ENCODE data around the gene AKT1.
A peak's percentile ranks its signal among the peaks of the same experiment; 100 is the strongest.

The AKT1 gene

DNA sequence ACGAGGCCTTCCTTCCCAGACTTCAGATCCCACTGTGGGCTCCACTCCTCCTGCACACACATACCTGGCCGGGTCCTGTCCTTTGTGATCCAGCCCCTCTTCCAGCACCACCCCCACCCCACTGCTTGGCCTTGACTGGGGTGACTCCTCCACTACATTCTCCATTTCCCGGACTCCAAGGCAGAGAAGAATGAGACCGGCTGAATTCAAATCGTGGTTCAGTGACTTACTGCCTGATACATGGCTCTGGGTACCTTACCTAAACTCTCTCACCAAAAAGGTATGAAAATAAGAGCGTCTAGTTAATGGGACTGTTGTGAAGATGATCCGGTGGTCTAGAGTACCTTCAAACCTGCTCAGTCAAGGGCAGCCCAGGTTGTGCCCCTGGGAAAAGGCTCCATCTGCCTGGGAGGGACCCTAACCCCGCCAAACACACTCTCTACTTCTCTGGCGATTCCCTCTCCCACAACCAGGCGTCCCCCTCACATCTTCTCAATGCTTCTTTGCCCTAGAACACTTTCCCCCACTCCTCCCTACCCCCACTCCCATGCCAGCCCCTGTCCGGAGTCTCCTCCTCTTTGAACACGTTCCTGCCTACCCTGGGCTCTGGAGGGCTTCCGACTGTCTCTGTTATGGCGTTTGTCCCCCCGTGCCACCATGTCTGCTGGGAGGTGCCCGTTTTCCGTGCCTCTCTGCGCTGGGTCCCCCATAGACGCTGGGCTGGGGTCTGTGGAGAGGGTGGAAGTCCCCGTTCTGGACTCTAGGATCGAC lies 3.9 kb upstream of the AKT1 start:
- peak in 1 of 5 experiments; percentile 31 for DNase-seq

DNA sequence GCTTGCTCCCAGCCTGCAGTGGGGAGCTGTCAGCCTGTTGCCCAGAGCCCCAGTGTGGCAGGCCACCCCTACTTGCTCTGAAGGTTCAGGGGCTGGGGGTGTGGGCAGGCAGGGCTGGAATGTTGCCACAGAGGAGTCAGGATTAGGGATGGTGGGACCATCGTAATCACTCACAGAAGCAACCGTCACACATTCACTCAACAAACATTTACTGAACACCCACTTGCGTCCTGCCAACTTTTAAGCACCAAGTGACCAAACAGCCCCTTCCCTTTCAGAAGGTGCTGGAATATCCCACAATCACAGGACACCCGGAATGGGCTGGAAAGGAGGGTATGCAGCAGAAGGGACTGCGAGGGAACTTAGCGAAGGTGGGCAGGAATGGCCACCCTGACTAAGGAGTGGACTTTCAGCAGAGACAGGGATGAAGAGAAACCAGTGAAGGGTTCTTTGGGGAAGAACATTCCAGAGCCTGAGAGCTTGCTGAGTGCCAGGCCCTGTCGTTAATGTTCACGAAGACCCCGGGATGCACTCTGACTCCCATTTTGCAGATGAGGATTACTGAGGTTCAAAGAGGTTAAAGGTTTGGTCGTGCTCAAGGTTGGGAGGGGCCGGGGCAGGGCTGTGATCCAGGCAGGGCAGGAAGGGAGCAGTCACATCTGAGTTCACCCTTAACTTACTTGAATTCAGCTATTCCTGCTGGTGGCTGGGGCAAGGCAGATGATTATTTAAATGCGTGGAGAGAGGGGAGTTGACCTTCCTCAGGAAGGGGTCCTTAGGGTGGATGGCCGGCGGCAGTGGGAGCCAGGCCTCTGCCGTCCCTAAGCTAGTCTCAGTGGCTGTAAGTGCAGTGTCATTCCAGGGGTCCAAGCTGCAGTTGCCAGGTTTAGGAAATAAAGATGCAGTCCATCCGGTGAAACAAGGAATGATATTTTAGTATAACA lies 3.0 kb upstream of the AKT1 start:
- DNase-seq: no peak

DNA sequence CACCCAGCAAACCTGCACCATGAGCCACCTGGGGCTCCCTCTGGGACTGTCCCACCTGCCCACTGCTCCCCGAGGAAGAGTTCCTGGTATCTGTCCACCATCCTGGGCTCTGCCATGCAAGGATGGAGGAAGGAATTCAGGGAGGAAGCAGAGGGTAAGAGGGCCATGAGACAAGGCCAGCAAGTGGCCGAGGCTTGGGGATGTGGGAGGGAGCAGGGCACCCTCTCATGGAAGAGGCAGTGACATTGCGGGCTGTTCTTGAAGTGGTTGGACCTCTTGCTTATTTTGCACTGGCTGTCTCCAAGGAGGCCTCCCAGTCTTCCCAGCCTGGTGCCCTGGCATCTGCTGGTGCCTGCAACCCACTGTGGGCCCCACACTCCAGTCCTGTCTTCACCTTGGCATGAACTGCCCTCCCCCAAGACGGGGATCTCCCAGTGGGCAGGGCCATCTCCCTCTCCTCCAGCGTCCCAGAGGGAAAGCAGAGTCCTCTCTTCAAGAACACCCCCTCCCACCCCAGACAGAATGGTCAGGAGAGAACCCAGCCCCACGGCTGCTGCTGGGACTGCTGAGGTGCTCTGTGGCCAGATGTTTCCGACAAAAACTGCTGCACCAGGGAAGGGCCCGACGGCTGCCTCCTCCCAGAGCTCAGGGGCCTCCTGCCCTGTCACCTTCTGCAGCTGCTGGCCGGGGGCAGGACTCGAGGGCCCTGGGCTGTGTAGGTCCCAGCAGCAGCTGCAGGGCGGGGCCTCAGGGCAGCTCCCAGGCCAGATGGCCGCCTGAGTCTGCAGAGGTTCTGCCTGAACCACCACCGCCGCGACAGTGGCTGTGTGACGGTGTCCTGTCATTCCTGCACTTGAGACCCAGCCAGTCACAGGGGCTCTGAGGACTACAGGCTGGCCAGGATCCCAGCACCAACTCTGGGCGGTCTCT lies 1.8 kb upstream of the AKT1 start:
- DNase-seq: no peak

DNA sequence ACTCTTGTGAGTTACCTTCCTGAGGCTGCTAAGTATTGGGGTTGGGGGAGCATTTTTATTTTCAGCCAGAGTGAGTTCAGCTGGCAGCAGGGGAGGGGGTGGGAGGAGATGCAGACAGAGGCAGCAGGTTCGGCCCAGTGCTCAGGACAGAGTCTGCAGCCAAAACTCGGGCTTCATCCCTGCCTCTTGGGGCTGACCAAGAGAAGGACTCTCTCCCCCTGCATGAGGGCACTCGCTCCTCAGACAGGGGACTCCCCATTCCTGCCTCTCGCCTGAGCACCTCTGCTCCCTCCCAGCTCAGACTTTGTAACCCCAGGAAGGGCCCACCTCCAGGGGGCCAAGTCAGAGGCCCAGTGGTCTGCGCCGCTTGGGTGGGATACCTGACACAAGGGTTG lies 1.1 kb upstream of the AKT1 start:
- no peak for DNase-seq

DNA sequence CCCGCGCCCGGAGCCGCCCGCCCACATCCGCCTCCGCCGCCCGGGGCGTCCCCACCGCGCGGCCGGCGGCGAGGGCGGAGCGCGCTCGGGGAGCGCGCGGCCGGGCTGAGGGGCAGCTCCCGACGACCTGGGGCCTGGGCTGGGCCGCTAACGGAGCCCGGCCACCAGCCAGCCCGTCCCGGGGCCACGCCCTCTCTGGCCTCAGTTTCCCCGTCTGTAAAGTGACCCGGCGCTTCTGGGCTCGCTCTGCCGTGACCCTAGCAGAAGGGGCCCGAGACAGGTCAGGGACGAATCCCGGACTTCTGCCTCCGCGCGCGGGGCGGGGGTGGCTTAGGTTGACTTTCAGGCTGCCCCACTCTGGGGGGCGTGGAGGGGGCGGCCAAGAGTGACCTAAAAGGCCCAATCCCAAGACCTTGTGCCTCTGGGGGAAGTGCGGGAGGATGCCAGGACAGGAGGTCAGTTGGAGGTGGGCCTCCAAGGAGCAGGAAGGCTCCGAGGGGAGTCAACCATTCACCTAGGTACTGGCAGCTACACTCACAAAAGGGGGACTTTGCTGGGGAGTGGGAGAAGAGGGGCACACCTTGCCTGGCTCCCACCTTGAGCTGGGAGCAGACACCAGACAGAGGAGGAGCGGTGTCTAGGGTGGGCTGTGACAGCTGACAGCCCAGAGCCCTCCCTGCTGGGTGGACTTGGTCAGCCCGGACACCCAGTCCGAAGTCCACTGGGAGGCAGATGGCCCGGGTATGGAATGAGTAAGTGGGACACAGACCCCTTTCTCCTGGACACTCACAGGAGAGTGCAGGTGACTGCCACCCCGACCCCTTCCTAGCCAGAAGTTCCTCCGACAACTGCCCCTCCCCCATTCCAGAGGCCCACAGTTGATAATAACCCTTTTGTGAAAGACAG lies 486 bp upstream of the AKT1 start:
- DNase-seq: peak; percentile 27 to 71 (median 52)

DNA sequence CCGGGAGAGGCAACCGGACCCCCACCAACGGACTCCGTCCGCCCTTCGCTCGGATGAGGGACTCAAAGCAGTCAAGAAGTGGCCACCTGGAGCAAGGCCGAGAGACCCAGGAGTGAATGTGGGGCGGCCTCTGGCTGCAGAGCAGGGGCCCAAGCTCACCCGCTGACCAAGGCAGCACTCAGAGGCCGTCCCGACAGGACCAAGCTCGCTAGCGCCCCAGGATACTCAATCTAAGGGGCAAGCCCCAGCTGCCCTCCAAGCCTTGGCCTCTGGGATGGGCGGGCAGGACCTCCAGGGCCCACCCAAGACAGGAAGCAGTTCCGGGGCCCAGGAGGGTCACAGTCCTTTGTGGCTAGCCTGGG lies 936 bp downstream of the AKT1 start:
- no peak for DNase-seq

DNA sequence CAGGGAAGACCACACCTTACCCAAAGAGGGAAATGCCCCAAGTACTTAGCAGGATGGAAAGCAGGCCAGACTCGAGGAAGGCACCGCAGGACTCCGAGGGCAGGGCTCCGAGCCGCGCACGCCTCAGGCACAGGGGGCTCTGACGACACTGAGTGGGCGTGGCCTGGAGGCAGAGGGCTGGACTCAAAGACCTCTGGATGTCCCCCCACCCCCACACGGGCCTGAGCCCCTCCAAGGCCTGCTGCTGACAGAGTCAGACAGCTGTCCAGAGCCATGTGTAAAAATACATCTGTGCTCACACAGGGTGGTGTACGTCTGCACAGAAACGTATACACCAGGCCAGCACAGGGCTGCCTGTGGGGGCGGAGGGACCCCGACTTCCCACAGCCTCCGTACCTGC lies 1.4 kb downstream of the AKT1 start:
- peak in 3 of 5 experiments; percentile 17 to 61 (median 18) for DNase-seq

DNA sequence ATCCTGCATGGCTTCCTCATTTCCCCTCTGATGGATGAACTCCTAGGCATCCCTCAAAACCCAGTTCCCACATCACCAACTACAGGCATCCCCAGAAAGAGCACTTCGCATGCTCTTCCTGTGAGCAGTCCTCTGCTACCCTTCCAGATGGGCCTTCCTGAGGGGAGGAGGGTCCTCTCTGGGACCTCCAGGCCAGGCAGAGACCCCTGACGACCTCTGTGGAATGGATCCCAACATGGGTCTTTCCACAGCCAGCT lies 1.9 kb downstream of the AKT1 start:
- no peak for DNase-seq

DNA sequence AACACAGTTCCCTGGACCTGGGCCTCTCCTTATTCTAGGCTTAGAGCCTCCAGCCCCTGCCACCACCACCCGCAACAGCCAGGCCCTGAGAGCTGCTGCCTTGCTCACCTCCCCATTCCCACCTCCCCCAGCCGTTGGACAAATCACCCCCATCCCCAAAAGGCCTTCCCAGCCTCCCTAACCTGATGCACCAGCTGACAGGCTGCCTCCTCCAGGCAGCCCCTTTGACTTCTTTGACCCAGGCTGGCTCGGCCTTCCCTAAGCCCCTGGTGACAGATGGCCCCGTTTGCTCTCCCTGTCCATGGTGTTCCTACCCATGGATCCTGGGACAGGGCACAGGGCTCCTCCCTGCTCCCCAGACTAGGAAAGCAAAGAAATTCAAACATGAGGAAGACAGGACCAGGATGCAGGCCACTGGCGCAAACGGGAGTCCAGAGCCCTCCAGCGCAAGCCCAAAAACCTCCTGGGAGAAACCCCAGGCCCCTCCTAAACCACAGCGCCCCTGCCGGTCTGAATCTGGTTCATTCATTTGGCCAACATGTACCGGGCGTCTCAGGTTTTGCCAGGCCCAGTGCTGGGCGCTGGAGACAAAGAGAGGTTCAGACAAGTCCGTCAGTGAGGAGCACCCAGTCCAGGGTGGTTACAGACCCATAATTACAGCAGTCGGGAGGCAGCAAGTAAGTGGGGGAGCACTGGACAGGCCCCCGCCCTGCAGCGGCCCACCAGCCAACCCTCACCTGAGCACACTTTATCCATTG lies 2.4 kb downstream of the AKT1 start:
- DNase-seq: no peak

DNA sequence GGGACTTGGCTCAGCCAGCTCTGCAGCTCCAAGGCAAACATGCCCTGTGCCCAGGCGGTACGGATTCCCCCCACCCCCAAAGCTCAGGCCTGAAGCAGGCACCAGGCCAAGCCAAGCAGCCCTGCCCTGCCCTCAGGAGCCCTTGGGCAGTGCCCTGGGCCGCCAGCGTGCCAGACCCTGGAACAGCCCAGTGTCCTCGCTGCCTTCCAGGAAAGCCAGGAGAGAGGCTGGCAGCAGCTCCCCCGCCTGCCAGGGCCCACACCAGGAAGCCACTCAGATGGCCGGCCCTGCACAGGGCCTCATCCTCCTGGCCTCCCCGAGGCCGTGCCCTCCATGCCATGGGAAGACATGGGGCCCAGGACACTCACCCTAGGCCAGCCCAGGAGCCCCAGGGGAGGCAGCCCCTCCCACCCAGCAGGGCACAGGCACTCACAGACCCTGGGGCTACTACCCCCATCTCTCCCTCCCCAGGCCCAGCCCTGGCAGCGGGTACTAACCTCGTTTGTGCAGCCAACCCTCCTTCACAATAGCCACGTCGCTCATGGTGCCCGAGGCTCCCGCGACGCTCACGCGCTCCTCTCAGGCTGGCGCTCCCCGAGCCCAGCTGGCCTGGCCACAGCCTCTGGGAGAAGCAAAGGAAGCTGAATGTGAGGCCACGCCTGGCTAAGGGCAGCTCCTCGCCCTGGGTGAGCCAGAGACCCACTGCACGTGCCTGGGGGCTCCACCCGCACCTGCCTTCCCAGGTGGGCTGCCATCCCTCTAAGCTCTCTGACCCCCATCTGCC lies 3.3 kb downstream of the AKT1 start:
- DNase-seq: no peak

DNA sequence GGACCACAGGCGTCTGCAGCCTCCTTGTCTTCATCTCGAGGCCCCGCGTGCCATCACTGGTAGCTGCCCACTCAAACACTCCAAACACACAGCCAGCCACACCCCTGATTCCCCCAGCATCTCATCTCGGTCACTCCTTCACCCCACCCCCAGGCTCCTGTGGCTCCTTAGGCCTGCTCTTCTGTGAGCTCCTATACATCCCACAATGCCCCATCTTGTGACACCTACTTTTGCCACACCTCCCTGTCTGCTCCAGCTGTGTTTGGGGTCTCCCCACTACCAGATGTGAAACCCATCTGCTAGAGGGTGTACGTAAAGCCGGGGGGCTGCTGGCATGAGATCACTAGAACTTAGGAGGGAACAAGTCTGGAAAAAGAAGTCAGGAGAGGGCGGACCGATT lies 4.1 kb downstream of the AKT1 start:
- DNase-seq: no peak

DNA sequence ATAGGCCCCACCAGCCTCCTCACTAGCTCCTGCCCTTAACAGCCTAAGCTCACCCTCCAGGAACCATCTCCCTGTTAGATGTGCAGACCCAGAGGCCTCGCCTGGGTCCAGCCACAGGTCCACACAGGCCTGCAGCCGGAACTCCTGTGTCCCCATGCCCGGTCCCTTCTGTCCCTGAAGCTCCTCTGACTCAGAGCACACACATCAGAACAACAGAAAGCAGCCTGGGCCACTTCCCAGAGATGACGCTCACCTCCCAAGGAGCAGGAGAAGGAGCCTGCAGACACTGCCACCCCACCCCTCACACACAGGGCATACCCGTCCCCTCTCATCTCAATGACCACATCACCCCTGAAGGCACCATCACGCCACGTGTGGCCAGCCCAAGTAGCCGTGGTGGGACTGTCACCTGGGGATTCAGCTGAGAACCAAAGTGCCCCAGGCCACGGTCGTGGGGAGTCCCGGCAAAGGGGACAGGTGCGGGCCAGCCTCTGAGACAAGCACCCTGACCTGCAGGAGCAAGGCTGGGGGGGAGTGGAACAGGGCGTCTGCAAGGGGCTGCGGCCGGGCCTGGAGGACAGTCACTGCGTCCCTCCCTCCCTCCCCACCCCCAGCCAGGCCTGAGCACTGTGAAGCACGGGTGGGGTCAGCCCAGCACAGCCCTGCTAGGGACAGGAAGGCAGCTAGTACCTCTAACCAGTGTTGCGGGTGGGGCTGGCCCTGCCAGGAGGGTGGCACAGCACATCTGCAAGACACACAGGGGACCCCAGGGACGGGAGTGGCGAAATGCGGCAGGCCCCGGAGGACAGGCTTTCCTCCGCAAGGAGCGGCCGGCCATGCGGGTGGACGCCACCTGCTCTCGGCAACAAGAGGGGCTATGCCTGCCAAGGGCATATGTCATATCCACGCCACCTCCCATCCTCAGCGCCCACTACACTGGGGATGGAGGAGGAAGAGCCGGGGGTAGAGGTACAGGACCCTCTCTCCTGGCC lies 5.5 kb downstream of the AKT1 start:
- no peak for DNase-seq

DNA sequence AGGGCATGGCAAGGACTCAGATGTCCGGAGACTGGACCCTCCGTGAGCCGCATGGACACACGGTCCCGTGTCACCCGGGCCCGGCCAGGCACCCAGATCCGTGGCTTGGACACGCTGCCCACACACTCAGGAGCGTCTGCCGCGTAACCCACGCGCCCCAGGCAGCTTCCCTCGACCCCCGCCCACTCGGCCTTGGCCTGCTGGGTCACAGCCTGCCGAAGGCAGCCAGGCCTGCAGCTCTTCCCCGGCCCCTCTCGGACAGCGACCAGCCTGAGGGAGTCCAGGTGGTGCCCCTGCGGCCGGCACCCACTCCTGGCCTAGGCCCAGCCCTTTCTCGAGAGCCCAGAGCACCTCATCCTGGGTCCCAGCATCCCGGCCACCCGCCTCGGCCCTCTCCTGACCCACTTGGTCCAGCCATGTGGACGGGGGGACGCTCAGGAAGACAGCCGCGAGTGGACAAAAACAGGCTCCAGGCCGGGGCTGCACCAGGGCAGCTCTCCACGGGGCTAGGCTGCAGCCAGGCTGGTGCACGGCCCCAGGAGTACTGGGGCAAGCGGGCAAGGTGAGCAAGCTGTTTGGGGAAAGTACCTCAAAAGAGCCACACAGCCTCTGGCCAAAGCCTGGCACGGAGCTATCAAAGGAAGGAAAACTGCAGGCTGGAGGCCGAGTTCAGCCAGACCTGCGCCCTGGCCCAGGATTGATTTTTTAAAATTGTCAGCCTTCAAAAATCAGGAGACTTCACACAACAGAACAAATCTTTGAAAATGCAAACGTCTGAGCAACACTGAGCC lies 6.5 kb downstream of the AKT1 start:
- DNase-seq: no peak

DNA sequence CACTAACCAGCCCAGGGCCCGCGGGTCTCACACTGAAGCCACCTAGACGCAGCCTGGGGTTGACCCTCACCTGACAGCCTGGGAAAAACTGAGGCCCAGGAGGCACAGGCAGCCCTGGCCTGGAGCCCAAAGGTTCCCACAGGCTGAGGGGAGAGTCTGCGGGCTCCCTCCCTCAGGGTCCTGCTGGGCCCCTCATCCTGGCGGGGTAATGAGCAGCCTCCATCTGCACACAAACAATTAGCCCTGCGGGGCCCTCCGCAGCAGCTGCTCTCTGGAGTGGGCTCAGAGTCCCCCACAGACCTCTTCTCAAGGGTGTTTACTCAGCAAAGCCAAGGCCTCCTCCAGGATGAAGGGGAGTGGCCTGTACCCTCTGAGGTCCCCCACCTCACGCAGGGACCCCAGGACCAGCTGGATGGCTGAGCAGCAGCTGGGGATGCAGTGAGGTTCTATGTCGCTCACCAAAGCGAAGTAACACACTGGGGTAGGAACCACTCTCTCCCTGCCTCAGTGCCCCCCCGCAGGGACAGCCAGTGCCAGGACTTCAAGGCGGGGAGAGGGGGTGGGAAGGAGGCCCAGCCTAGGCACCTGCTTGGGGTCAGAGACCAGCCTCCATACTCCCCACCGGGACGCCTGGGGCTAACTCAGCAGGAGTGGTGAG lies 7.3 kb downstream of the AKT1 start:
- no peak for DNase-seq

DNA sequence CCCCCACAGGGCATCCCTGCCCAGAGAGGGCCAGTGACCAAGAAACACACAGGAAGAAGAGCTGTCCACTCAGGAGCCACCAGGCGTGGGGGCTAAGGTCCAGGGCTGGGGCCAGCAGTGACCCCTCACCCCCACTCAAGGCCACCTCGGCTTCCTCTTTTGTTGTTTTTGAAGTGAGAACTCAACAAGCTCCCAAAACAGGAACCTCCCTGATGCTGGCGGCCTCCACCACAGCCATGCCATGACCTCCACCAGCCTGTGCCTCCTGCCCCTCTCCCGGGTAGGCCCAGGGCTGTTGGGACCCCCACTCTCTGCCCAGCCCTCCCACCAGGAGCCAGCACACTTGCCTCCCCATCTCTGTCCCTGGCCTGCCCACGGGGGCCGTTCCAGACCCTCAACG lies 7.8 kb downstream of the AKT1 start:
- no peak for DNase-seq

DNA sequence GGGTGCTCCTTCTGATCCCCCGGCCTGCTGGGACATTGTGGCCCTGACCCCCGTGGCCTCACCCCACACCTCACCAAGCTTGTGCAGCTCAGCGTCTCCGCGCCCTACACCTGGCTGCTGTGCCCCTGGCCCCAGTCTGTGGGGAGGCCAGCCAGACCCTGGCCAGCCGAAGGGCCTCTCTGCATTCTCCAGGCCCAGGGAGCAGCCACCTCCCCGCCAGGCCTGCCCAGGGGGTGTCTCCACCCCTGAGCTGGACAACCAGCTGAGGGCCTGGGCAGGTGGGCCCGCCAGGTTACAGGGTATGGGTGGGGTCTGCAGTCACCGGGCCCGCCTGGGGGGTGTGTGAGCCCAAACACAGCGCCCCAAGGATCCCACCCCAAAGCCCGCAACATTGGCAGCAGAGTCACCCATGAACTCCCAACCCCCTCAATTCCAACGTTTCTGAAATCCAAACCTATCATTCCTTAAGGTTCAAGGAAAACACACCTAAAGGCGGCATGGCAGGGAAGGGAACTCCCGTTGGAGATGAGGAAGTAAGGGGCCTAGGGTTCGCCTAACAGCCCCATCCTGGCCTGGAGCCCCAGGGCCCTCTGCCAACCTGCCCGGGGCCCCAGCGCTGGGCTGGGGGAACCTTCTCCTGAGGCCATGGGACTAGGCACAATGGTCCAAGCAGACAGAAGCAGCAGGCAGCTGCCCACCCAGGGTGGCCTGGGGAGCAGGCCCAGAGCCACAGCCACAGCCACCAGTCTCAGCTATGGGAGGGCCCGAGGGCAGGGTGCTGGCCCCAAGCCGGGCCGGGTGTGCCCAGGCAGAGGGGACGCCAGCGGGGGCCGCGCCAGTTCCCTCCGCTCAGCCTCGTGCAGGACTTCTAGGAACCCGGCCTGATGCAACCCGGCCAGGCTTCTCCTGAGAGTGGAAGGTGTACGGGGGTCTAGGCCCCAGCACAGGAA lies 8.5 kb downstream of the AKT1 start:
- DNase-seq: no peak

All from T-helper 2 cell (primary cell).